Embryonic facial prominence (tissue), 1 donor: ENCODE results near the gene RPS6KA2.
"Not testable (repeated sequence)": the region's sequence is repeated elsewhere in the genome, so short reads cannot be mapped to it uniquely, and the experiment has no call there.

Experiments used
- DNase-seq: peaks from one replicate; pipeline ENCODE4 v3.0.0-alpha.2; 2016; ENCODE audit errors: extremely low spot score

RPS6KA2 gene

DNA sequence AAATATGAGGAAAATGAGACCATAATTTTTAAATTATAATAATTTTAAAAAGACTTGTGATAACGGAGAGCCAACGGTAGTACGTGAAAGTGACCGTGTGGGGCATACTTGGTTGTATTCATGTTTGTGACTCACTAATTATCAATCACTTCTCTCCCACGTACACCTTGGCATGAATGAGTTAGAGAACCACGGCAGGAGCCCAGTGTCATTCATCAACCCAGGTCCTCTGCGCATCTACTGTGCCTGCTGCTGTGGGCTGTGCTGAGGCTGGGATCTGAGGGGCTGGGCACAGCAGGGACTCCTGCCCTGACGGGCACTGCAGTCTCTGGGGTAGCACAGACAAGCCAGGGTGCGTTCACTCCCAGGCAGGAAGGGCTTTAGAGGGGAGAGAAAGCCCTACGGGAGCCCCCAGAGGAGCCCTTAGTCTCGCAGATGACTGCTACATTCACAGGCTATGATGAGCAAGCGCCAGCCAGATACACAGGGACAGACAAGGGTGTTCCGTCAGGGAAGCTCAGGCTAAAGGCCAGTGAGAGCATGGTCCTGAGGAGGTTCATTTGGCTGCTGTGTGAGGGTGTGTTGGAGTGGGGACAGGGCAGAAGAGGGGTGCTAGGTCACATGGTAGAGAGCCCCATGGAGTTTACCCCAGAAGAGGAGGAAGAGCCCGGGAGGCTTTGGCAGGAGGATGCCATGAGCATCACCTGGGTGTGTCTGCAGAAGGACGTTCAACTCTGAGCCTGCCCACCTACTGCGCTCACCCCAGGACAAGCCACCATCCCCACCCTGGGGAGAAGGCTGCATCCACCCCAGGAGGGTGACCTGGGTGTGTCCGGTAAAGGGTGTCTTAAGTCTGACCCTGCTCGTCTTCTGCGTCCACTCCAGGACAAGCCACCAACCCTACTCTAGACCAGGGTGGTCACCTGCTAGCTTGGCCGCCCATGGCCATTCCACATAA is 8.2 kb upstream of the RPS6KA2 start:
- no peak for DNase-seq

- not testable (repeated sequence) for DNase-seq
Observed at GRCh38 chr6:166634581-166634980, 7.5 kb upstream of the RPS6KA2 start.

- DNase-seq: no peak
Observed at GRCh38 chr6:166633732-166634535, 6.9 kb upstream of the RPS6KA2 start.

DNA sequence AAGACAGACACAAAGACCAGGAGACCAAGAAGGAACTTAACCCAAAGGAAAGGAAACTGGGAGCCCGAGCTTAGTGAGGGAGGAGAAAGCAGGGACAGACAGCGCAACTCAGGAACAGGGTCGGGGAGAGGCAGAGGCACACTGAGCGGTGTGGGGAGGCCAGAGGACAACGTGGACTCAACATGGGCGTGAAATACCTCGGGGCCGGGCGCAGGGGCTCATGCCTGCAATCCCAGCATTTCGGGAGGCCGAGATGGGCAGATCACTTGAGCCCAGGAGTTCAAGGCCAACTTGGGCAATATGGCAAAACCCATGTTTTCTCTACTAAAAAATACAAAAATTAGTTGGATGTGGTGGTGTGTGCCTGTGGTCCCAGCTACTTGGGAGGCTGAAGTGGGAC is 5.7 kb upstream of the RPS6KA2 start:
- DNase-seq: no peak

DNA sequence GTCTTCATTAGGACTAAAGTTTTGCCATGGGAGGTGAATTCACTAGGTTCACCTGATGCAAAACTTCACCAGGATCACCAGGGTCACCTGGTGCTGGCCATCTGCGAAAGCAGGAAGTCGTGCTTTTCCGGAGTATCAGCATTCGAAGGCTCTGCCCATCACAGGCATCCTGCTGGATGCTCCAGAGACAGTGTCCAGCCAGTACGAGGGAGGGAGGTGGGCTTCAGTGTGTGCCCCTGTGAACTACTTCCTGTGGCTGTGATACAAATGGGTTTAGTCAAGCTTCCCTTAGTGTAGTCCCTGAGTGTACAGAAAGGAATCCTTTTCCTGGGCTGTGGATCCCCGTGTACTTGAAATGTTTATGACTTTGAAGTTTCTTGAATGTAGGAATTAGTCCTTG is 3.4 kb upstream of the RPS6KA2 start:
- no peak for DNase-seq

DNA sequence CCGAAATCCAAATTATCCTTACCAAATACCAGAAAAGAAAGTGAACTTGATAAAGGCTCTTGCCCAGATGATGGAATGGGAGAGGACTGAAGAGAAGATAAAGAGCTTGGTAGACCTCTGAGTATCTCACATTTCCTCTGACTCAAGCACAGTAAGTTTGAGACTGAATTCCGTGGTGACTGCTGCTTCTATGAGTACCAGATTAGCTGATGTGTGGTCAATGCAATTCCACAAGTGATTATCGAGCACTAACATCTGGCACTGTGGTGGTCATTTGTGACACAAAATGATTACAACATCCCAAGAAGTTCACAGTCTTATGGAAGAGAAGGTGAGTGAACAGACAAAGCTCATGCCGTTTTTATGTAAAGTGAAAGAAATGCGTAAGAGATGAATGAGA is 2.6 kb upstream of the RPS6KA2 start:
- no peak for DNase-seq

DNA sequence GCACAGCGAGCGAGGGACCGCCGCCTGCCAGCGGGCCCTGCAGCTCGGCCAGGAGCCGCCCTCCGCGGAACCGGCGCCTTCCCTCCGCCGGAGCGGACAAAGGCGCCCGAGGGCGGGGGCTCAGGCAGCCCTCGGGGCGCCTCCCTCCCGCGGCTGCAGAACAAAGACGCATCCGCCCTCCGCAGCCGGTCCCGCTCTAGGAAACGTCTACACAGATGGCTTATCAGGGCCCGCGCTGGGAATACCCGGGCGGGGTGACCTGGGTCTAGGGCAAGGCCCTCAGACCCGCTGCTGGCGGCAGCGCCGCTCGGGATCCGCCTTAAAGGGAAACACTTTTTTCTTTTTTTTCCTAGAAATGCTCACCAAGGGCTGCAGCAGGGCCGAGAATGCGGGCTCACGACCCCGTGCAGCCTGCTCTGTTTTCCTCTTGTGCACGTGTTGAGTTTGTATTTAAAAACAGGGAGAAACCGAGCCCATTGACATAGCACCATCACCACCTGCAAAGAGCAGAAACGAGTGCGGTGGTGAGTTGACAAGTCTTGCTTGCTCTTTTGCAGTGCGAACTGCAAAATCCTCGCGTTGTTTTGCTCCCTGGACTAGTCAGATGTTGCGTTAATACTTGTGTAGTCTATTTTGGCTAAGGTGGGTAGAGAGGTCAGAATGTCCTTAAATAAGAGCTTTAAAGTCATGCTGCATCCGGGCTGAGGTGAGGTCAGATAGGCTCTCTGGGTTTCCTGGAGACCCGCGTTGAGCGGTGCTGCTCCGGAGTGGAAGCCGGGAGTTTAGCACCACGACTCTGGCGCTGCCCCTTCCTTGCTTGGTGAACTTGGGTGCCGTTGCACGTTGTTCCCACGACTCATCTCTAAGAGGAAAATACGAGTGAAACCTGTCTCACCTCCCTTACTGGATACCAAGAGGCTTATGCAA is 1.1 kb upstream of the RPS6KA2 start:
- DNase-seq: no peak

DNA sequence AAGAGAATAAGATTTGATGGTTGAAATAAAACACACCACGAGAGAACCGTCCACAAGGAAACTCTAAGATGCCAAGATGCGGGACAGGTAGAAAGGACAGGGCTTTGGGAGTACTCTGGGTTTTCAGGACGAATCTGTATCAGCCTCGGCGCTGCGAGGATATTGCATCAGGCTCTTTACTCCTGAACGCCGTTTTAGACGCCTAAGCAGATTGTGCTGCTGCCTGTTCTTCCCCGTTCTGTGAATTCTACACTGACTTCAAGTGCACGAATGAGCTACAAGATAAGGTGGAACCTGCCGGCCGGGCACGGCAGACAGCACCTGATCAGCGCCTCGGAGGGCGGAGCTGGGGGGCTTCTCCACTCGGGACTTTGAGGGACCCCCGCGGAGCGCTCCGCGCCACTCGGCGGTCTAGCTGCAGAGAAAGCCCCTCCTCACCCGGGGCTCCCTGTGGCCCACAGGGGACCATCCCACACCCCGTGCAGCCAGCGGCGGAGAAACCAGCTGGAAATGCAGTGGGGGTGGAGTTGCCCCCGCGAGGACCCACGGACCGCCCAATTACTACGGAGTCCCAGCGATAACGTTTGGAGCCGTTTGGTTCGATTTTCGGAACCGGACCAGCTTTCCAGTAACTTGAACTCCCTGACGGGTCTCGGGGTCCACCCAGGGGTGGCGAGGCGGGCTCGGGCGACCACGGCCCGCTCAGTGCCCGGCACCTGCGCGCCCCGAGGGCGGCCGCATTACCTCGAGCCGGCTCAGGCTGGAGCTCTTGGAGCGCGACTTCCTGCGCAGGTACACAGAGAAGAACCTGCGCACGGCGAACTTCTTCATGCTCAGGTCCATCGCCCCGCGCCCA is 646 bp downstream of the RPS6KA2 start:
- DNase-seq: no peak

GRCh38 chr6:166625356-166625755 is 1.7 kb downstream of the RPS6KA2 start:
- DNase-seq: no peak

DNA sequence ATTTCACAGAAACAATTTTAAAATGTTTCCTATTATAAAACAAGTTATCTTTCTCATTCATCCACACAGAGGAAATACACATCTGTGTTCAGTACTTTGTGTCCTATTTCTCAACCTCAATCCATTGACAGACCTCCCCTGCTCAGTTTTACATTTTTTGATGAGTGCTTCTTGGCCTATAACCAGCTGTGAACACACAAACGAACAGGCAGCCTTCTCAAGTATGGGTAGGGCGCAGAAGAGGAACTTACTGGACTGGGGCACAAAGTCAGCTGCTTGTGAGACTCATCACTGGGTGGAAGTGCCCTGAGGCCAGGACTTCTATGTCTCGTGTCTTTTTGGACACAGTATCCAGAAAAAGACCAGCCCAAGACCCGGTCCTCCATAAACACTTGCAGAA is 2.8 kb downstream of the RPS6KA2 start:
- DNase-seq: no peak

- no peak for DNase-seq
Observed at GRCh38 chr6:166623318-166623717, 3.7 kb downstream of the RPS6KA2 start.

DNA sequence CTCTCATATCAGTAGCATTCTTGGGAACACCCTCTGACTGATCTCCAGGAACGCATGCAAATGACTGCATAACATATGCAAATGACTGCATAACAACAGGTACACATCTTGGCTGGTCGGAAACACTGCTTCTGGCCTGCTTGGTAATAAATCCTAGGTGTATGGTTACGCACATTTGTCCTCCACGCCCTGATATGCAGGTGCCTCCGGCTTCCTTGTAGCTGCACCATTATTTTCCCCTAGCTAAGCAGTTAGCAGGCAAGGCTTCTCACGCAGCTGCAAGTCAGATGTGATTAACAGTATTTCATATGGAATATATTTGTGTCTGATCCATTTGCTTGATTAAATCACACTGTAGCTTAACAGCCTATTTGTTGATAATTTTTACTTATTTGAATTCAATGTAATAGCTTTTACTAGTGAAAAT is 5.9 kb downstream of the RPS6KA2 start:
- no peak for DNase-seq

GRCh38 chr6:166620478-166621113 is 6.5 kb downstream of the RPS6KA2 start:
- DNase-seq: no peak

DNA sequence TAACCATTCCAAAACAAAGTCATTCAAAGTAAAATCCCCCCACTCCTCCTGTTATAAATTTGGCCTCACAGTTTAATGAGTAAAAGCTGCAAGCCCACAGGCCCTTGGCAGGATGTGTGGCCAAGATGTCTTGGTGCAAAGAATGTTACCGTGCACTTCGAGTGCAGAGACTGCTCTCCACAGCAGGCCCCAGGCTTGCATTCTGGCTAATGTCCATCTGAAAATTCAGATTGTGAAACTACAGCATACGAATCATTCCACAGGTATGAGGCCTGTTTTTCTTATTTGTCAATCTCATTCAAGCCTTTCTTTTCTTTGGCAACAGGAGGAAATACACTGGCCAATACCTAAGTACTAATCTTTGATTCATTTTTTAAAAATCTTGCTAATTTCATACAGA is 7.1 kb downstream of the RPS6KA2 start:
- no peak for DNase-seq

DNA sequence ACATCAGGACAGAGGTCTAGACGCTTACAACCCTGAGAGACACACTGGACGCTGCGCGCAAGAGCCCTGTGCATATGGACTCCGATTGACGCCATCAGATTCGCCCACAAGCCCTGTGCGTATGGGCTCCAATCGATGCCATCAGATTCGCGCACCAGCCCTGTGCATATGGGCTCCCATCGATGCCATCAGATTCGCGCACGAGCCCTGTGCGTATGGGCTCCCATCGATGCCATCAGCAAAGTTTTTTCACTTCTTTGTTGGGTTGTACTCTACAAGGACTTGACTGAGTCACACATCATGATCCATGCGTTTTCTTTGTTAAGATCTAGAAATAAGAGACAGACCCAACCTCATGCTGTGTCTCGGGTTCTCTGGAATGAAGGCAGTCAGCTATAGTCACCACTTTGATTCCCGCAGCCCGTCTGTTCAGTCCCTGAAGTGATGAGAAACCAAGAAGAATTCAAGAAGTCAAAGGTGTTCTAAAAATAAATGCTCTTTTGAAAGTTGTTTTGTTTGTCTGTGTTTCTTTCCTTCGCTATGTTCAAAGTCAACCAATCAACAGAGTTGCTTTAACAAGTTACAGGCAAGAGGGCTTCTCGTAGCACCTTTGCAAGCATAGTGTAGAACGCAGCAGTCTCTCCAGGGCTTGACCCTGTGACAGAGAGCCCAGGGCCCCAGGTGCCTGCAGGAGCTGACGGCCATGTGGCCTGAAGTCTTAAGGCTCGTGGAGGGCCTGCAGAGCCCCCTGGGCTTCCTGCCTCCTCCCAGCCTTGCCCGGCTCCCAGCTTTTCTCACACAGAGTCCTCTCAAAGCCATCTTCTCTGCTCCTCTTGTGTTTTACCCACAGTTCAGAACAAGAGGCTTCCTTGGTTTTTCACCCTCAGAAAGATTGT is 7.9 kb downstream of the RPS6KA2 start:
- no peak for DNase-seq

DNA sequence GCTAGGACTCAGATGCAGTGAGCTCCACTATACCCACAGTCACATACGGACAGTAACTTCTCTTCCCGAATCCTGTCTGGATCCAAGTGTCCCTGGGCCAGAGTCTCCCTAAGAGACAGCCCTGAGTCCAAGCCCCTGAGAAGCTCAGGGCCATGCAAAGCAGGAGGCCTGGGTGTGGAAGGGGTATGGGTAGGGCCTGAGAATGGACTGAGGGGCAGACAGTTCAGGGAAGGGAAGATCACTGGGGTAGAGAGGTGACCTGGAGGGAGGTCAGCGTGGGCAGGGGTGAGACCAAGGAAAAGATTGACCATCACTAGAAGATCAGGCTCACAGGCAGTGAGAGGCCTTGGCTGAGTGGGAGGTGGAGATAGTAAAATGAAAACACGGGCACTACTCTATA is 8.8 kb downstream of the RPS6KA2 start:
- DNase-seq: no peak

DNA sequence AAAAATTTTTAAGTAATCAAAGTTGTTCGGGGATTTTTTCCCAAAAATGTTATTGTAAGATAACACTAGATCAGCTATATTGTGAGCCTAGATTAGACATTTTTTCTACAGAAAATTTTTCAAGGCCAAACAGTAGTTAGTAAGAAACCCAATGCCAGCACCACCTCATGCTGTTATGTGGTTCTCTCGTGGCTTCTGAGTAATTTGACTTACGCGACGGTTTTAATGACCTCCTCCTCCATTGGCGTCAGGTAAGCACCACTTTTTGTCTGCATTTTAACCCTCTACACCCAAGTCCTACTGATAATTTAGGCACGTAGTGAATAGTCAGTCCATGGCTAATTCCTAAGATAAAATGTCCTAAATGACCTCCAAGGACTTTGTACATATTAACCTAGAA is 9.7 kb downstream of the RPS6KA2 start:
- no peak for DNase-seq

DNA sequence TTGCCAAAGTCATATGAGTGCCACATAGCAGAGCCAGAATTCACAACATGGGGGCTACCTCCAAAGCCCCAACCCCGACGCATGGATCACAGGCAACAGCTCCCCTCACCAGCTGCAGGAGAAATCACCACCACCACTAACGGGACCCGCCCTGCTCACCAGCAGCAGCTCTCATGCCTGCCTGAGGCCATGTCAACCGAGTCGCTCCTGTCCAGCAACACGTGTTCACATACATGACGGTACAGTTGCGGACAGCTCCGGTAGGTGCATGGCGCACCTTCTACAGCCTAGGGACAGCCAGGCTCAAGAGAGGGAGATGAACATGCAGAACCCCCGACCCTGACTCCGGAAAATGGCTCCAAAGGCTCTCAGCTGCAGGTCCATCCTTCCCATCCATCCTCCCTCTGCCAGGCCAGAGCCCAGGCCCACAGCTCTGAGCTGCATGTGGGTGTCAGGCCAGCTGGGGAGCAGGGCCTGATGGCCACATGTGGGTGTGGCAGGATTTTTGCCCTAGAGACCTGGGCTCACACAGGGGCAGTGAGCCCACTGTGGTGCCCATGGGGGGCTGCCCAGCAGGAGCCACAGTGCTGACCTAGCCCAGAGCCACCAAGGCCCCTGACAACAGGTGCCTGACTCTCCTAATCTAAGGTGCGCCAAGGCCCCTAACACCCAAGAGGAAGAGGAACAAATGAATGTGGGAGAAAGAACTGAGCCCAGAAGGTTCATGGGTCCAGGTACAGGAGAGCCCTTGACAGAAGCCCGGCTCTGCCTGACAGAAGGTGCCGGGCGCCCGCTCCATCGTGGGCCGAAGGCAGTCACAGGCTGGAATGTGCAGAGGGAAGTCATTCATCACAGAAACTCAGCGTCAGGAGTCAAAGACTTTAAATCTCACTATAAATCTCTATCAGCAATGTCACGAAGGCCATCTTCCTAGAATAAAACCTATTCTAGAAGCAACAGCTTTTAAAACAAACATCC is 10.5 kb downstream of the RPS6KA2 start:
- no peak for DNase-seq
